ENCODE measurements around the gene DPPA2.

DPPA2 gene

GRCh38 chr3:109337393-109337792, 21.1 kb upstream of the DPPA2 start, which contains the start of gene DPPA4:
Gene DPPA4, minus strand, starts transcription at chr3:109337546. Its CDS starts 29 bp downstream, at chr3:109337517.
- no peak within 1 kb of the TSS for H3K27ac ChIP-seq
- TF ChIP-seq ZFX (IDR thresholded peaks at IDR 0.05; ENCODE audit: borderline replicate concordance) (no peak), CTCF (IDR thresholded peaks at IDR 0.05) (no peak)

GRCh38 chr3:109336291-109336861, 20.1 kb upstream of the DPPA2 start:
- TF ChIP-seq CTCF (IDR thresholded peaks at IDR 0.05) (no peak), ZFX (IDR thresholded peaks at IDR 0.05; ENCODE audit: borderline replicate concordance) (no peak)
- H3K27ac ChIP-seq: no peak overlapping the region

GRCh38 chr3:109334572-109334971, 18.3 kb upstream of the DPPA2 start:
- H3K27ac ChIP-seq: no peak overlapping the region

DNA sequence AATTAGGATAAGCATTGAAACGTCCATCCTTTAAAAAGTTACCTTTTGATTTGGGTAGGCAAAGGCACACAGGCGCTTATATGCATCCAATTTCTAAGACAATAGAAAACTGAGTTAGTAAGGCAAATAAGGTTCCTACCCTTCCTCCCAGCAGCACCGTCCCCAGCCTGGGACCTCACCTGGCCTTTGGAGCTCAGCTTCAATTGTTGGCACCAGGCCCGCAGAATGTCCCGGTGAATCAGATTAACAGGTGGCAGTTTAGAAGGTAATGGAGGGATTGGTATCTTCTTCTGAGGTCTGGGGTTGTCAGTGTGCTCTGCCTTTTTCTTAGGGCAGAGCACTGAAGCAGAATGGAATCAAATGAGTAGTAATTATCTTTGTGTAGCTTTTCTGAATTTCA, 15.4 kb upstream of the DPPA2 start:
- no peak overlapping the region for H3K27ac ChIP-seq
- TF ChIP-seq ZFX (IDR thresholded peaks at IDR 0.05; ENCODE audit: borderline replicate concordance) (no peak), CTCF (IDR thresholded peaks at IDR 0.05) (no peak)

More at GRCh38 chr3:109334572-109334971, 18.3 kb upstream of the DPPA2 start:
- TF ChIP-seq CTCF (IDR thresholded peaks at IDR 0.05): no peak
- TF ChIP-seq ZFX (IDR thresholded peaks at IDR 0.05; ENCODE audit: borderline replicate concordance): no peak

- TF ChIP-seq CTCF (IDR thresholded peaks at IDR 0.05) (no peak), ZFX (IDR thresholded peaks at IDR 0.05; ENCODE audit: borderline replicate concordance) (no peak)
- no peak overlapping the region for H3K27ac ChIP-seq
Measured at GRCh38 chr3:109330405-109330804, 14.1 kb upstream of the DPPA2 start.

DNA sequence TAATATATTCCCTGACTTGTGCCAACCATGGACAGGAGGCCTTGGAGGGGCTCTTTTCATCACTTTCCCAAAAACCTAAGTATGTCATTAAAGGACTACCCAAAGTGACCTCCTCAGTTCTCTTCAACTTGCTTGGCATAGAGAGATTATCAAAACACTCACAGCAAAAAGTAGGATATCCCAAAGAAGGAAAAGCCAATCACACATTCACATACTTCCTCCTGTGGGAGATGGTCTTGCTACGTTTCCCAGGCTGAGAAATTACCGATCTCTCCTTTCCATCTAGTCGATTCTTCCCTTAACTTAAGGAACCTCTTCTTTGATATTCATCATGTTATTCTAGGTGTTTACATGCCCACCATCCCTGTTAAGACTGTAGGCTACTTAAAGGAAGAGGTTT, 11.9 kb upstream of the DPPA2 start:
- no peak overlapping the region for H3K27ac ChIP-seq
- TF ChIP-seq ZFX (IDR thresholded peaks at IDR 0.05; ENCODE audit: borderline replicate concordance): no peak
- TF ChIP-seq CTCF (IDR thresholded peaks at IDR 0.05): no peak

- no peak for TF ChIP-seq ZFX (IDR thresholded peaks at IDR 0.05; ENCODE audit: borderline replicate concordance)
- no peak overlapping the region for H3K27ac ChIP-seq
Measured at GRCh38 chr3:109325657-109326056, 9.3 kb upstream of the DPPA2 start.

DNA sequence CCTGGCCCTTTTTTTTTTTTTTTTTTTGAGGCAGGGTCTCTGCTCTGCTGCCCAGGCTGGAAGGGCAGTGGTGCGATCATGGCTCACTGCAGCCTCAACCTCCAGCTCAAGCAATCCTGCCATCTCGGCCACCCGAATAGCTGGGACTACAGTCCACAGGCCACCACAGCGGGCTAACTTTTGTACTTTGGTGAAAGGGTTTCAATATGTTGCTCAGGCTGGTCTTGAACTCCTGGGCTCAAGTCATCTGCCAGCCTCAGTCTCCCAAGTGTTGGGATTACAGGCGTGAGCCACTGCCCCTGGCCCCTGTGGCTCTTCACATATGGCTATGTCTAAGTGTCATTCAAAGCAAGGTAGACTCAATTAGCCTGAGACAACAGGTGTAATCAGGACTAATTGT, 8.8 kb upstream of the DPPA2 start:
- no peak overlapping the region for H3K27ac ChIP-seq

More for the DNA sequence above, 8.8 kb upstream of the DPPA2 start:
- TF ChIP-seq CTCF (IDR thresholded peaks at IDR 0.05) (no peak), ZFX (IDR thresholded peaks at IDR 0.05; ENCODE audit: borderline replicate concordance) (no peak)

All from 22Rv1 (cell line).